GM06990 (cell line): ENCODE results near the gene PLPP2.
"Not testable (repeated sequence)": the region's sequence is repeated elsewhere in the genome, so short reads cannot be mapped to it uniquely, and the experiment has no call there.

Experiments
- DNase-seq: peaks from one replicate; pipeline ENCODE4 v3.0.0-alpha.2; 2011; ENCODE audit not compliant: insufficient read length; ENCODE audit errors: extremely low read depth
- H3K27me3 ChIP-seq: replicated peaks from 2 replicates; pipeline ENCODE4 v1.6.0; 2011; ENCODE audit warnings: low read length; ENCODE audit not compliant: control insufficient read depth, insufficient read depth
- H3K36me3 ChIP-seq: 2 replicates; pipeline ENCODE4 v1.5.1; 2011; ENCODE audit warnings: low read length; ENCODE audit not compliant: control insufficient read depth, insufficient read depth
- H3K4me3 ChIP-seq: replicated peaks from 2 replicates; pipeline ENCODE4 v1.5.1; 2011; ENCODE audit warnings: low read depth, mild to moderate bottlenecking, control low read depth, low read length
- CTCF ChIP-seq: IDR thresholded peaks from 2 replicates; pipeline ENCODE4 v1.5.1; 2011; ENCODE audit warnings: low read length, control low read depth, mild to moderate bottlenecking, inconsistent platforms; ENCODE audit not compliant: insufficient read depth, poor library complexity, severe bottlenecking

Gene PLPP2

DNA sequence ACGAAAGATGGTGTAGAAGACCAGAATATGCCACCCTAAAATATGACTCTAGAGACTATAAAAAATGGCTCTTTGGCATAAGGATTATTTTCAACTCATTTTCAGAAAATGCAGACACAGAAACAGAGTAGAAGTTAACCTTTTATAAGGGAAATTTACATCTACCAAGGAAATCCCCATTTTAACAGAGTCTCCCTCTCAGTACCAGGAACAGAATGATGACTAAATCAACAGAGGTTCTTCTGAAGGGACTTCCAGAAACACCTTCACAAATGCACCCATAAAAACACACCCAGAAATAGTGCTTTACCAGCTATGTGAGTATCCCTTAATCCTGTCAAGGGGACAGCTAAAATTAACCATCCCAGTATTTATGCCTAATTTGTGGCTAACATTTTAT is 29.1 kb downstream of the PLPP2 start:
- Histone ChIP-seq H3K27me3 (no peaks in the 10 kb centered on the region), H3K4me3 (no peak overlapping the region), H3K36me3 (no peaks in the 10 kb centered on the region)
- no peak for TF ChIP-seq CTCF
- DNase-seq, result no peak

GRCh38 chr19:256804-257203 is 34.4 kb downstream of the PLPP2 start:
- not testable (repeated sequence) for DNase-seq, H3K27me3 ChIP-seq, H3K4me3 ChIP-seq, H3K36me3 ChIP-seq

DNA sequence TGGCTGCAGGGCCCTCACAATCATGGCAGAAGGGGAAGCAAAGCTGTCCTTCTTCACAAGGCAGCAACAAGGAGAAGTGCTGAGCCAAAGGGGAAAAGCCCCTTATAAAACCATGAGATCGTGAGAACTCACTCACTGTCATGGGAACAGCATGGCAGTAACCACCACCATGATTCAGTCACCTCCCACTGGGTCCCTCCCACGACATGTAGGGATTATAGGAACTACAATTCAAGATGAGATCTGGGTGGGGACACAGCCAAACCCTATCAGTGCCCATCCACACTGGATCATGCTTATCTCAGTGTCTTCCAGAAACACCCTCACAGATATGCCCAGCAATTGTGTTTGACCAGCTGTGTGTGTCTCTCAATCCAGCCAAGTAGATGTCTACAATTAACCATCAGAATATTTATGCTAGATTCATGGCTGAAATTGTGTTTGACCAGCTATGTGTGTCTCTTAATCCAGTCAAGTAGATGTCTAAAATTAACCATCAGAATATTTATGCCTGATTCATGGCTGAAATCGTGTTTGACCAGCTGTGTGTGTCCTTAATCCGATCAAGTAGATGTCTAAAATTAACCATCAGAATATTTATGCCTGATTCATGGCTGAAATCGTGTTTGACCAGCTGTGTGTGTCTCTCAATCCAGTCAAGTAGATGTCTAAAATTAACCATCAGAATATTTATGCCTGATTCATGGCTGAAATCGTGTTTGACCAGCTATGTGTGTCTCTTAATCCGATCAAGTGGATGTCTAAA is 38.6 kb downstream of the PLPP2 start:
- not testable (repeated sequence) for H3K4me3 ChIP-seq, H3K36me3 ChIP-seq, H3K27me3 ChIP-seq, DNase-seq

- H3K36me3 ChIP-seq, result no peaks in the 10 kb centered on the region
- no peaks in the 10 kb centered on the region for H3K27me3 ChIP-seq
- no peak overlapping the region for H3K4me3 ChIP-seq
- TF ChIP-seq CTCF, result no peak
- DNase-seq, result peak; percentile 47
Measured at GRCh38 chr19:246551-246950, 44.7 kb downstream of the PLPP2 start.

DNA sequence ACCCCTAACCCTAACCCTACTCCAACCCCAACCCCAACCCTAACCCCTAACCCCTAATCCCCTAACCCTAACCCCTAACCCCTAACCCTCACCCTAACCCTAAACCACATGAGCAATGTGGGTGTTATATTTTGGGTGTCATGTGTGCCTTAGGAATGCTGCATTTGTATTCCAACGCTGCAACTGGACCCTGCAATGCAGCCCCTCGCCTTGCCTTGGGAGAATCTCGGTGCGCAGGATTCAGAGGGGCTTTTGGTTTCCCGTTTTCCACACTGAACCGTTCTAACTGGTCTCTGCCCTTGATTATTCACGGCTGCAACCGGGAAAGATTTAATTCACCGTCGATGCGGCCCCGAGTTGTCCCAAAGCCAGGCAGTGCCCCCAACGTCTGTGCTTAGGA is 45.3 kb downstream of the PLPP2 start:
- DNase-seq, H3K36me3 ChIP-seq, H3K27me3 ChIP-seq: not testable (repeated sequence)
- peak overlapping the region; percentile 49 for H3K4me3 ChIP-seq

DNA sequence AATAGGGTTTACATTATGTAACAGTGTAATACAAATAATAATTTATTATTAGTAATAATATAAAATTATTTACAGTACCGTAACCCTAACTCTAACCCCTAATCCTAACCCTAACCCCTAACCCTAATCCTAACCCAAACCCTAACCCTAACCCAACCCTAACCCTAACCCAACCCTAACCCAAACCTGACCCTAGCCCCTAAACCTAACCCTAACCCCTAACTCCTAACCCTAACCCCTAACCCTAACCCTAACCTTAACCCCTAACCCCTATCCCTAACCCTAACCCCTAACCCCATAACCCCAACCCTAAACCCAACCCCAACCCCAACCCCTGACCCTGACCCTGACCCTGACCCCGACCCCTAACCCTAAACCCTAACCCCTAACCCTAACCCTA is 45.7 kb downstream of the PLPP2 start:
- DNase-seq, result no peak
- Histone ChIP-seq H3K27me3 (no peaks in the 10 kb centered on the region), H3K36me3 (no peaks in the 10 kb centered on the region), H3K4me3 (no peak overlapping the region)
- no peak for TF ChIP-seq CTCF
